Measurements from ENCODE around the gene RALGPS1. TPM values are rescaled to one million over a fixed set of nuclear protein-coding genes. Genes with fewer than 3 reads are reported as not detected.

The RALGPS1 gene
- total and polyA plus RNA-seq, 2 of the 13 experiments (the other 11 are each of a cell fraction or from before 2014, with no cell fraction given), result 3.7 to 6.5 TPM

- TF ChIP-seq ZC3H4 (CRISPR knock-in tag; IDR thresholded peaks at IDR 0.05; ENCODE audit: borderline replicate concordance), result no peak
- TF ChIP-seq DNMT3B (CRISPR knock-in tag; conservative IDR thresholded peaks at IDR 0.05), result no peak
- TF ChIP-seq ZMYM3 (CRISPR knock-in tag; IDR thresholded peaks at IDR 0.05), result no peak
These were observed 223.2 kb downstream of the RALGPS1 start (continued) for GRCh38 chr9:127137640-127138360.

GRCh38 chr9:127138444-127138843, 223.9 kb downstream of the RALGPS1 start:
- no peak for DNase-seq (ENCODE audit: low spot score)

More at GRCh38 chr9:127138444-127138843, 223.9 kb downstream of the RALGPS1 start:
- Histone ChIP-seq H3K9ac (ENCODE audit: insufficient read depth, low read depth, low read length) (no peak overlapping the region), H3K4me2 (ENCODE audit: low read depth, low read length) (no peak overlapping the region), H3K27me3 (ENCODE audit: control insufficient read depth in 1 of 2, insufficient read depth in 2 of 2, low read length in 2 of 2) (no peaks in the 10 kb centered on the region), H3K79me2 (ENCODE audit: insufficient read depth, low read length) (no peaks in the 10 kb centered on the region), H3K27ac (ENCODE audit: extremely low read length, insufficient read depth, low read length) (no peak overlapping the region), H2AFZ (ENCODE audit: low read length) (no peak overlapping the region), H3K9me3 (ENCODE audit: low read length) (no peaks in the 10 kb centered on the region), H3K4me1 (ENCODE audit: insufficient read depth, low read length) (peaks cover 15% of the 10 kb centered on the region), H4K20me1 (ENCODE audit: insufficient read depth, low read length) (no peaks in the 10 kb centered on the region), H3K36me3 (replicated peaks in 1 of 2; ENCODE audit: control insufficient read depth in 1 of 2, insufficient read depth in 2 of 2, low read length in 2 of 2) (no peaks in the 10 kb centered on the region), H3K4me3 (replicated peaks in 1 of 3; ENCODE audit: insufficient read depth in 1 of 3, low read depth in 2 of 3, low read length in 3 of 3) (no peak overlapping the region)
- in situ Hi-C loops (cut with HindIII; ENCODE audit: extremely low pct_ligation_motif_present, low pct_unique_long_range_greater_than_20kb) (no loop called here), intact Hi-C loops (cut with micrococcal nuclease; ENCODE audit: unreplicated experiment) (no loop called here)
- POLR2A ChIA-PET, result no interaction called here
- TF ChIP-seq ZNF790 (CRISPR knock-in tag; IDR thresholded peaks at IDR 0.05; ENCODE audit: borderline replicate concordance) (no peak), SCMH1 (CRISPR knock-in tag; IDR thresholded peaks at IDR 0.05; ENCODE audit: borderline replicate concordance) (no peak), ZNF503 (CRISPR knock-in tag; IDR thresholded peaks at IDR 0.05) (no peak), SRY (CRISPR knock-in tag; IDR thresholded peaks at IDR 0.05) (no peak), SYNCRIP (IDR thresholded peaks at IDR 0.05; ENCODE audit: insufficient read depth, low read depth, low read length) (no peak)
- FAIRE-seq, result no peak
- CTCF ChIA-PET (ENCODE audit: low intra/inter-chr PET ratio, low total read pairs), result no interaction called here
- no CpG with 5 or more reads among the region's 4 CpGs for WGBS (ENCODE audit: low lambda C conversion rate)
- no peak for ATAC-seq
- no TSS peak for BruUV-seq (replicated peaks)

All from HepG2 (cell line).